GM13977 (cell line): Measurements from ENCODE around the gene MOXD1.
"Not testable (repeated sequence)": the region's sequence is repeated elsewhere in the genome, so short reads cannot be mapped to it uniquely, and the experiment has no call there.

Source experiments
- DNase-seq: peaks from one replicate; pipeline ENCODE4 v3.0.0; 2012; ENCODE audit warnings: low spot score
- in situ Hi-C: fragments of 300-500 bp; cut with MboI; formaldehyde crosslinking; loops from one replicate; pipeline ENCODE4 v1.12.0; 2022; ENCODE audit warnings: low sequenced_read_pairs, low pct_unique_long_range_greater_than_20kb, mixed read lengths, inconsistent platforms; ENCODE audit not compliant: unreplicated experiment
- TF ChIP-seq, protein P1 (sequence below): IDR thresholded peaks from 2 replicates; pipeline ENCODE4 v1.5.1; 2012; ENCODE audit warnings: mild to moderate bottlenecking, control low read depth; ENCODE audit not compliant: insufficient read depth; ENCODE audit errors: extremely low read depth, missing control alignments

MOXD1 gene

DNA sequence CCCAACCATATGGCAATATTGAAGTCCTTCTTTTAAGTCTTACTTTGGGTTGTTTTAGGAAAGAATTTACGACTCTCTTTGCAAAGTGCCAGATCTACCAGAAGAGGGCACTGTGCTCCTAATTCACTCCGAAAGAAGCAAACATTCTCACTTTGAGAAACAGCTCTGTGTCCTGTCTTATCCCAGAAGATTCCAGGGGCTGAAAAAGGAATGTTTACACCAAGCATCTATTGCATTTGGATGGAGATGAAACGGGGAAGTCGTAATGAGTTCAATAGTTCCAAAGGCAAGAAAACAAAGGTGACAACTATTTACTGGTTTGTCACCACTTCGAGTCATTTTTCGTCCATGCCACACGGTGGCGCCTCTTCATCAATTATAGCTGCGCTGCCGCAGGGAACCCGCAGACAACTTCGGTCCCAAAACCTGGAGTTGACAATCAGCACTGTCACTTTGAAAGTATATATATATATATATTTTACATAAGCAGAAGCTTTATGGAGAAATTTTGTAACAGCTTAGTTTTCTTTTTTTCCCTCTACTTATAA is 121.6 kb downstream of the MOXD1 start:
- TF ChIP-seq, protein P1, sequence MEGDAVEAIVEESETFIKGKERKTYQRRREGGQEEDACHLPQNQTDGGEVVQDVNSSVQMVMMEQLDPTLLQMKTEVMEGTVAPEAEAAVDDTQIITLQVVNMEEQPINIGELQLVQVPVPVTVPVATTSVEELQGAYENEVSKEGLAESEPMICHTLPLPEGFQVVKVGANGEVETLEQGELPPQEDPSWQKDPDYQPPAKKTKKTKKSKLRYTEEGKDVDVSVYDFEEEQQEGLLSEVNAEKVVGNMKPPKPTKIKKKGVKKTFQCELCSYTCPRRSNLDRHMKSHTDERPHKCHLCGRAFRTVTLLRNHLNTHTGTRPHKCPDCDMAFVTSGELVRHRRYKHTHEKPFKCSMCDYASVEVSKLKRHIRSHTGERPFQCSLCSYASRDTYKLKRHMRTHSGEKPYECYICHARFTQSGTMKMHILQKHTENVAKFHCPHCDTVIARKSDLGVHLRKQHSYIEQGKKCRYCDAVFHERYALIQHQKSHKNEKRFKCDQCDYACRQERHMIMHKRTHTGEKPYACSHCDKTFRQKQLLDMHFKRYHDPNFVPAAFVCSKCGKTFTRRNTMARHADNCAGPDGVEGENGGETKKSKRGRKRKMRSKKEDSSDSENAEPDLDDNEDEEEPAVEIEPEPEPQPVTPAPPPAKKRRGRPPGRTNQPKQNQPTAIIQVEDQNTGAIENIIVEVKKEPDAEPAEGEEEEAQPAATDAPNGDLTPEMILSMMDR = peak; percentile 84
- in situ Hi-C loops = loop anchor here (25.0 kb wide), 1 partner anchor 483 kb away; the partner anchor contains the start of gene VNN2
- DNase-seq = peak; percentile 61

DNA sequence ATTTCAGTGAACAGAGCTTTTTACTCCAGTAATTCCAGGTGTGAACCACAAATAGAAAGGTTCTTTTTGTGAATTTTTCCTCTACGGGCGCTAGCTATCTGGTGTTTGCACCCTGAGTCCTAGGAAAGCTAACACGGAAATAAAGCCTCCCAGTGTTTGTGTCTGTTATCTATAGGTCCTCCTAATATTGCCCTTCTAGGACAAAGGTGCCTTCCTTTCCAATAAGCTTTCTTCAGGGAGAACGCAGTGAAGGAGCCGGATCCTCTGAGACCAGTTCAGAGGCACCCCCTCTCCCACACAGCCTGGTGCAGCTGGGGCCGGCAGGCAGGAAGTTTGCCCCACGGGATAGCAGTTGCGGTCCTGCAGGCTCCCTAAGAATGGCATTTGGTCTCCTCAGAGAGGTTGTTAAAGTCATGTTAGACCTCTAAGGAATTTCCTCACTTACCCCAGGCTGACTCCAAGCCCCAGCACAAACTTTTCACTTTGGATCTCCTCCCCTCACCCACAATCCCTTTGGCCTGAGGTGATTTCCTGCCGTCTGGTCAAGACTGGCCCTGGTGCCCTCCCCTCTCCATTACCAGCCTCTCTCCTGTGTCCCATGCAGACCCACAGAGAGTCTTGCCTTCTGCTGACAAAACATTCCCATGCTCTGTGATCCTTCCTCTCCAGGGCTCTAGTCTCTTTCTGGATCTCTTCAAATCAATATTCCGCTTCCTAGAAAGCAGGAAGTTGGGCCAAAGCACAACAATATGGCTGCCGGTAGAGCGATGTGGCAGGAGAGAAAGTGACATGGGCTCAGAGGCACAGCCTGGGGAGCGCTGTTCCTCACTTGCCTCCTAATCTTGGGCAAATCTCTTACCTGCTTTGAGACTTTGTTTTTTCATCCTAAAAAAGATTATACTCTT is 126.0 kb downstream of the MOXD1 start:
- in situ Hi-C loops = loop anchor here (25.0 kb wide), 1 partner anchor 487 kb away; the partner anchor contains the start of gene VNN2
- DNase-seq = no peak
- TF ChIP-seq, protein P1 = no peak

DNA sequence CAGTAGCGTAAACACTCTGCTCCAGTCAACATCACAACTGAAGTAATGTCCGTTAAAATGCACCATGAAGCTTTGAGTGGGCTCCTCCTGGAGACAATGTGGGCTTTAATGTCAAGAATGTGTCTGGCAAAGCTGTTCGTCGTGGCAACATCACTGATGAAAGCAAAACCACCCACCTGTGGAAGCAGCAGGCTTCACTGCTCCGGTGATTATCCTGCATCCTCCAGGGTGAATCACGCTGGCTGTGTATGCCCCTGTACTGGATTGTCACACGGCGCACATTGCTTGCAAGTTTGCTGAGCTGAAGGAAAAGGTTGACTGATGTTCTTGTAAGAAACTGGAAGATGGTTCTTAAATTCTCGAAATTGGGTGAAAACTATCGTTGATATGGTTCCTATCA is 128.5 kb downstream of the MOXD1 start:
- no peak for DNase-seq
- in situ Hi-C loops = no loop called here
- TF ChIP-seq, protein P1 = no peak

DNA sequence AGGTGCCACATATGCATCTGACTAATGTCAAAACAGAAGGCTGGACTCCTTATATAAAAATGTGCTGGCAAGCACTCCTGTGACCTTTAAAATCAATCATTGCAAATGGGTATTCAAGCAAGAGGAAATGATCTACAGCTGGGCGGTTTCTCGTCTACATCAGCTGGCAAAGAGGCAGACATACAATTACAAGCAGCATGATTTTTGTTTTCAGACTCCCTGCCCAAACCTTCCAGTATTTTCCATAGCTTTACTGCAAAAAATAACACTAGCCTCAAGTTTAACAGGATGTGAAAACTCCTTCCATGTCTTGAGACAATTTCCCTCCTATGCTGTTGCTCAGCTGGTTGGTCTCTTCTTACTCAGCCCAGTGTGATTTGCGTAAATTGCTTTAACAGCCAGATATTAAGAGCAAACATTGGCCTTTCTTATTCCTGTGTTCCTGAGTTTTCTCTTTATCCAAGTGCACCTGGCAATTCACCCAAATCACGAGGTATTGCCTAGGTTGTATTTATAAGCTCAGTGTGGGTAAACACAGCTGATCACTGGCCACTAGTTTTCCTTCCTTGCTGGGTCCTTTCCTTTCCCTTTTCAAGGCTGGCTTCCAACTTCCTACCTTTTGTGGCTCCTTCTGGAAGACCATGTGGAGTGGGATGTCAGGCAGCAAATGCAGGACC is 130.4 kb downstream of the MOXD1 start:
- in situ Hi-C loops = no loop called here
- no peak for DNase-seq
- TF ChIP-seq, protein P1 = no peak

DNA sequence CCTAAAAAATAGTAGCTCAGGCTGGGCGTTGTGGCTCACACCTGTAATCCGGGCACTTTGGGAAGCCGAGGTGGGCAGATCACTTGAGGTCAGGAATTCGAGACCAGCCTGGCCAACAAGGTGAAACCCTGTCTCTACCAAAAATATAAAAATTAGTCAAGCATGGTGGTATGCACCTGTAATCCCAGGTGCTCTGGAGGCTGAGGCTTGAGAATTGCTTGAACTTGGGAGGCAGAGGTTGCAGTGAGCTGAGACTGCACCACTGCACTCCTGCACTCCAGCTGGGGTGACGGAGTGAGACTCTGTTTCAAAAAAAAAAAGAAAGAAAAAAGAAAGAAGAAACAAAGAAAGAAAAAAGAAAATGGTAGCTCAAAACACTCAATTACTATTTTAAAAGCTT is 132.6 kb downstream of the MOXD1 start:
- in situ Hi-C loops = not testable (repeated sequence)

DNA sequence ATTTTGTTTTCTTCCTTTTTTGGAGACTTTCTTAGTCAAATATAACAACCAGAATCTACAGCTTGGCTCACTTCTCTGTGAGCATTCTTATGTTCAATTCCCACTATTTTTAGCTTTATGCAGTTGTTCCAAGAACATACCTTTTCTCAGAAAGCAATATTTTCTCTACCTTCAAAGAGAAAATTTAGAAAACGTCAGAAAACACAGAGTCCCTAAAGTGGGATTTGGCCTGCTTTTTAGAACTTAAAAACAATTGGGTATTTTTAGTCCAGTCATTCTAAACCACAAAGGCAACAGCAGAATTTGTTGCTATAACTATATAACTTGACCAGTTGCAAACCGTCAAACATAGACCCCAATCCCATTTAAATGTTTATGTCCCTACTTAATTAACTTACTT is 133.1 kb downstream of the MOXD1 start:
- no peak for DNase-seq
- in situ Hi-C loops = no loop called here
- TF ChIP-seq, protein P1 = no peak

More for the DNA sequence above, 132.6 kb downstream of the MOXD1 start:
- not testable (repeated sequence) for DNase-seq

DNA sequence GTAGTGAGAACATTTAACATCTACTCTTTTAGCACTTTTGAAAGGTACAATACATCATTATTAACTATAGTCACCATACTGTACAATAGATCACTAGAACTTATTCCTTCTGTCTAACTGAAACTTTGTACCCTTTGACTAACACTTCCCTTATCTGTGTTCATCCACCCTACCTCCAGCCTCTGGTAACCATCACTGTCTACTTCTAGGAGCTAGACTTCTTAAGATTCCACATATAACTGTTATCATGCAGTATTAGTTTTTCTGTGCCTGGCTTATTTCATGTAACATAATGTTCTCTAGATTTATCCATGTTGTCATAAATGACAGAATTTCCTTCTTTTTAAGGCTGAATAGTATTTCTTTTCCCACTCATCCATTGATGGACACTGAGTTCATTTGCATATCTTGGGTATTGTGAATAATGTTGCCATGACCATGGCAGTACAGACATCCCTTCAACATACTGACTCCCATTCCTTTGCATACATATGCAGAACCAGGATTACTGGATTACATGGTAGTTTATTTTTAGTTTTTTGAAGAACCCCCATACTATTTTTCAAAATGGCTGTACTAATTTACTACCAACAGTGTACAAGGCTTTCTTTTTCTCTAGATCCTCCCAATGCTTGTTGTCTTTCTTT is 135.7 kb downstream of the MOXD1 start:
- DNase-seq = no peak
- TF ChIP-seq, protein P1 = no peak
- in situ Hi-C loops = no loop called here
